Gastroesophageal sphincter (tissue), 4 donors: ENCODE results near the gene PRRC2A. TPM values are rescaled to one million over a fixed set of nuclear protein-coding genes. Genes with fewer than 3 reads are reported as not detected.

Source experiments
- ATAC-seq: fragments of 150-250 bp; one replicate; pipeline ENCODE4 v1.9.1; 2016; ENCODE audit warnings: mild to moderate bottlenecking, moderate library complexity
- H3K27ac ChIP-seq, 4 donors: fragments of 200-600 bp; sonication (generic) in 3 of 4; 1 replicate in 3 of 4; 2 replicates in 1 of 4; pipeline ENCODE4 v1.5.1; 2016 to 2019
- H3K27me3 ChIP-seq: fragments of 200-600 bp; sonication (generic); one replicate; pipeline ENCODE4 v1.5.1; 2019
- H3K36me3 ChIP-seq, 2 donors: fragments of 200-600 bp; sonication (generic); one replicate each; pipeline ENCODE4 v1.5.1; 2019; ENCODE audit warnings: control low read depth in 1 of 2
- H3K4me1 ChIP-seq, 3 donors: fragments of 200-600 bp; sonication (generic); 1 replicate in 2 of 3; 2 replicates in 1 of 3; pipeline ENCODE4 v1.5.1; 2016 to 2019; ENCODE audit warnings: control low read depth in 2 of 3
- H3K4me3 ChIP-seq, 2 donors: fragments of 200-600 bp; sonication (generic); one replicate each; pipeline ENCODE4 v1.5.1; 2019; ENCODE audit warnings: mild to moderate bottlenecking in 1 of 2, moderate library complexity in 1 of 2
- H3K9me3 ChIP-seq, 3 donors: fragments of 200-600 bp; sonication (generic); one replicate each; pipeline ENCODE4 v1.5.1; 2017 to 2019; ENCODE audit warnings: control low read depth in 2 of 3
- EP300 ChIP-seq: sonication (generic); formaldehyde crosslinking; IDR thresholded peaks from one replicate; pipeline ENCODE4 v1.6.1; 2017; ENCODE audit warnings: antibody characterized with exemption, mild to moderate bottlenecking
- POLR2A ChIP-seq, 2 donors: fragments of 450-650 bp; IDR thresholded peaks; one replicate each; pipeline ENCODE4 v1.6.1; 2017; ENCODE audit warnings: antibody characterized with exemption in 2 of 2, mild to moderate bottlenecking in 2 of 2, moderate library complexity in 1 of 2
- POLR2AphosphoS5 ChIP-seq: sonication (generic); formaldehyde crosslinking; IDR thresholded peaks from one replicate; pipeline ENCODE4 v1.6.1; 2017; ENCODE audit warnings: antibody characterized with exemption
- WGBS, 2 donors: methylation state at CpG; one replicate each; pipeline ENCODE4 v1.1.5; 2018; ENCODE audit warnings: low coverage in 1 of 2; 5-methylcytosine and 5-hydroxymethylcytosine counted together
- total RNA-seq, 4 donors: library from RNA; depleted of rRNA; stranded (reverse); fragments of >200 nt; gene quantifications; one replicate each; pipeline ENCODE4 v1.1.0, GENCODE V29; 2016
- TF ChIP-seq, protein P1 (sequence below), 4 experiments: fragments of 200-600 bp in 2 of 4; fragments of 450-650 bp in 2 of 4; sonication (generic) in 1 of 4; IDR thresholded peaks; one replicate each; pipeline ENCODE4 v1.5.1; 2017 to 2019; ENCODE audit warnings: antibody characterized with exemption in 4 of 4, mild to moderate bottlenecking in 2 of 4, moderate library complexity in 2 of 4

Gene PRRC2A
- total RNA-seq, 4 donors from 2014 or later, result 47.9 to 137 (median 76.2) TPM

DNA sequence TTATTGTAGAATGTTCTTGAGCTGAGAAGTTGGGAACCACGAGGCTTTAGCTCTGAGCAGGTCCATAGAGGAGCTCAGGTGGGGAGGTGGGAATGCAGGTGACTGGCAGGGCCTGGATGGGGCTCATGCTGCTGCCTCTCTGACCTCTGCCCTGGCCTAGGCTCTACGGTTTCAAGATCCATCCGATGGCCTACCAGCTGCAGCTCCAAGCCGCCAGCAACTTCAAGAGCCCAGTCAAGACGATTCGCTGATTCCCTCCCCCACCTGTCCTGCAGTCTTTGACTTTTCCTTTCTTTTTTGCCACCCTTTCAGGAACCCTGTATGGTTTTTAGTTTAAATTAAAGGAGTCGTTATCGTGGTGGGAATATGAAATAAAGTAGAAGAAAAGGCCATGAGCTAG is 49.2 kb downstream of the PRRC2A start, which contains the start of gene LY6G5B:
Gene LY6G5B, plus strand, starts transcription at position 301 of the 400 bp plus-strand sequence. CDS start 975 bp downstream, outside the sequence.
- no peak within 1 kb of the TSS for H3K4me3 ChIP-seq
- no peaks in the 10 kb centered on the region for H3K27me3 ChIP-seq
- H3K36me3 ChIP-seq, result peaks cover 0 to 75% of the 10 kb centered on the region in 2 donors
- ATAC-seq, result no peak
- WGBS, 2 donors, result 67% methylated on average over 8 of the region's 8 CpGs; no CpG with 5 or more reads in 1 of the 2 donors
- peaks cover 0 to 36% (median 11%) of the 10 kb centered on the region in 3 donors for H3K4me1 ChIP-seq
- no peaks in the 10 kb centered on the region for H3K9me3 ChIP-seq
- TF ChIP-seq, protein P1, sequence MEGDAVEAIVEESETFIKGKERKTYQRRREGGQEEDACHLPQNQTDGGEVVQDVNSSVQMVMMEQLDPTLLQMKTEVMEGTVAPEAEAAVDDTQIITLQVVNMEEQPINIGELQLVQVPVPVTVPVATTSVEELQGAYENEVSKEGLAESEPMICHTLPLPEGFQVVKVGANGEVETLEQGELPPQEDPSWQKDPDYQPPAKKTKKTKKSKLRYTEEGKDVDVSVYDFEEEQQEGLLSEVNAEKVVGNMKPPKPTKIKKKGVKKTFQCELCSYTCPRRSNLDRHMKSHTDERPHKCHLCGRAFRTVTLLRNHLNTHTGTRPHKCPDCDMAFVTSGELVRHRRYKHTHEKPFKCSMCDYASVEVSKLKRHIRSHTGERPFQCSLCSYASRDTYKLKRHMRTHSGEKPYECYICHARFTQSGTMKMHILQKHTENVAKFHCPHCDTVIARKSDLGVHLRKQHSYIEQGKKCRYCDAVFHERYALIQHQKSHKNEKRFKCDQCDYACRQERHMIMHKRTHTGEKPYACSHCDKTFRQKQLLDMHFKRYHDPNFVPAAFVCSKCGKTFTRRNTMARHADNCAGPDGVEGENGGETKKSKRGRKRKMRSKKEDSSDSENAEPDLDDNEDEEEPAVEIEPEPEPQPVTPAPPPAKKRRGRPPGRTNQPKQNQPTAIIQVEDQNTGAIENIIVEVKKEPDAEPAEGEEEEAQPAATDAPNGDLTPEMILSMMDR (IDR thresholded peaks at IDR 0.05), result no peak
- TF ChIP-seq EP300, result no peak
- TF ChIP-seq POLR2A (IDR thresholded peaks at IDR 0.05), result no peak
- no peak for TF ChIP-seq POLR2AphosphoS5
- no peak within 1 kb of the TSS for H3K27ac ChIP-seq

DNA sequence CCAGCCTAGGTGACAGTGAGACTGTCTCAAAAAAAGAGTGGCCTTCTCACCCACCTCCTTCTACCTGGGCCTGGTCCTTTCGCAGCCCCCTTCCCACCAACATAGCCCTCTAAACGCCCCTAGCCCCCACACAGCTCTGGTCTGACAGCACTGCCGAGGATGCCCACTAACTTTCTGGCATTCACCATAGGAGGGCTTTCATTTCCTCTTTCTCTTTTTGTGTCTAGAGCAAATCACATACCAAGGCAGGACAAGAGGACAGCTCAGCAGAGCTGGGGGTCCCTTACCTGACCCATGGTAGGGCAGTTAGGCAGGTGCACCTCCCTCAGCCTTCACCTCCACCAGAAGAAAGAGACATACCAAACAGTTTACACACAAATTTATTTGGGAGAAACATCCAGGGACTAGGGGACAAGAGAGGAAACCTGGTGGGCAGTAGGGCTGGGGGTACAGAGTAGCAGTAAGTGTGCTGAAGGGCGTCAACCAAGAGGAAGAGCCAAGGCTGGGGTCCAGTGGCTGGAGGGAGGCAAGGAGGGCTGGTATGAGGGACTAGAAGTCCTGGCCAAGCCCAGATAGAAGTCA is 55.9 kb downstream of the PRRC2A start:
- Histone ChIP-seq H3K27ac (no peak overlapping the region), H3K27me3 (no peaks in the 10 kb centered on the region), H3K9me3 (no peaks in the 10 kb centered on the region), H3K36me3 (peaks cover 0 to 31% of the 10 kb centered on the region in 2 donors), H3K4me3 (no peak overlapping the region), H3K4me1 (peaks cover 0 to 16% (median 5%) of the 10 kb centered on the region in 3 donors)
- WGBS, 2 donors, result 70 to 85% methylated on average over 2 to 3 of the region's 4 CpGs
- TF ChIP-seq POLR2AphosphoS5 (no peak), EP300 (no peak), POLR2A (IDR thresholded peaks at IDR 0.05) (no peak)
- TF ChIP-seq, protein P1 (IDR thresholded peaks at IDR 0.05), result no peak
- no peak for ATAC-seq

DNA sequence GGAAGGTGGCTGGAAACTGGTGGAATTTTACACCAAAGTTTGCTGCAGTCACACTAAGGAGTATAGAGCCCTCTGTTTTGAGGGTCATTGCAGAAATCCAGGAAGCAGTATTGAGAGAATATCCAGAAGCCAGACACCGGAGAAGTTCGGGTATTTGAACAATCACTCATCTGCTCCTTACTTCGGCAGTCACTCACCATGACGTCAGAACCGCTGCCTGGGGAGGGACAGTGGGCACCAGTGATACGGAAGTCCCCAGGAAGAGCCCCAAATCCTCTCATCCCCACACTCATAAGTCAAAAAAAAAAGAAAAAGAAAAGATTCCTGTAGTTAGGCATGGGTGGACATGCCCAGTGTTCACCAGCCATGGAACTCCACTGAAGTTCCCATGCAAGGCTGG is 56.4 kb downstream of the PRRC2A start:
- no peak for ATAC-seq
- Histone ChIP-seq H3K36me3 (peaks cover 0 to 26% of the 10 kb centered on the region in 2 donors), H3K4me3 (no peak overlapping the region), H3K4me1 (peaks cover 0 to 20% (median 5%) of the 10 kb centered on the region in 3 donors), H3K27ac (no peak overlapping the region), H3K9me3 (no peaks in the 10 kb centered on the region), H3K27me3 (no peaks in the 10 kb centered on the region)
- TF ChIP-seq EP300, result no peak
- no peak for TF ChIP-seq POLR2A (IDR thresholded peaks at IDR 0.05)
- TF ChIP-seq, protein P1 (IDR thresholded peaks at IDR 0.05), result no peak
- TF ChIP-seq POLR2AphosphoS5, result no peak
- WGBS, 2 donors, result 57% methylated on average over 6 of the region's 6 CpGs; no CpG with 5 or more reads in 1 of the 2 donors

- Histone ChIP-seq H3K27me3 (no peaks in the 10 kb centered on the region), H3K4me3 (no peak overlapping the region), H3K9me3 (no peaks in the 10 kb centered on the region), H3K4me1 (peaks cover 0 to 25% (median 5%) of the 10 kb centered on the region in 3 donors), H3K36me3 (peaks cover 0 to 16% of the 10 kb centered on the region in 2 donors), H3K27ac (no peak overlapping the region)
- TF ChIP-seq POLR2A (IDR thresholded peaks at IDR 0.05), result no peak
- TF ChIP-seq, protein P1 (IDR thresholded peaks at IDR 0.05), result no peak
- no peak for TF ChIP-seq POLR2AphosphoS5
- no peak for TF ChIP-seq EP300
- ATAC-seq, result no peak
- WGBS, 2 donors, result 74 to 81% methylated on average over 5 to 8 of the region's 8 CpGs
Observed at GRCh38 chr6:31677955-31678354, 57.4 kb downstream of the PRRC2A start.
